GM18951 (cell line): ENCODE measurements around the gene OR6P1.

Experiments used
- POLR2A ChIP-seq: IDR thresholded peaks from 4 replicates; pipeline ENCODE4 v1.6.1; 2011; ENCODE audit warnings: mild to moderate bottlenecking; ENCODE audit not compliant: insufficient read length, insufficient read depth; ENCODE audit errors: extremely low read depth
- in situ Hi-C: fragments of 300-500 bp; cut with MboI; formaldehyde crosslinking; loops from one replicate; pipeline ENCODE4 v1.12.0; 2022; ENCODE audit warnings: low sequenced_read_pairs, mixed read lengths, inconsistent platforms; ENCODE audit not compliant: unreplicated experiment

Gene OR6P1, protein sequence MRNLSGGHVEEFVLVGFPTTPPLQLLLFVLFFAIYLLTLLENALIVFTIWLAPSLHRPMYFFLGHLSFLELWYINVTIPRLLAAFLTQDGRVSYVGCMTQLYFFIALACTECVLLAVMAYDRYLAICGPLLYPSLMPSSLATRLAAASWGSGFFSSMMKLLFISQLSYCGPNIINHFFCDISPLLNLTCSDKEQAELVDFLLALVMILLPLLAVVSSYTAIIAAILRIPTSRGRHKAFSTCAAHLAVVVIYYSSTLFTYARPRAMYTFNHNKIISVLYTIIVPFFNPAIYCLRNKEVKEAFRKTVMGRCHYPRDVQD

DNA sequence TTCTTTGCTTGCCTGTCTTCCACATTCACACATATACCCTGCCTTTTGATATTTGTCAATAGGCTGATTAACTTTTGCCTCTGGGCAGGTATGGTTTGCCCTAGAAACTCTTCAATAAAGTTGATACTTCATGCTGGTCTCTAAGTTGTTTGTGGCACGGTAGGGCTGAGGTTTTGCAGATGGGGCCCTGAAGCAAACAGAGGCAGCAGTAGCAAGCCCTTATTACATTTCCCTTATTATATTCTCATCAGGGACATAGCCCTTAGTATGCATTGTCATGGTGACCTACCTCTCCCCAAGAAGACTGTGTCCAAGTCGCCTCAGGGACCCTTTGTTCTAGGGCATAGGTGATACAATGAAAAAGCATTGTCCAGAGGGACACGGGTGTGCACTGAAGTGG is at the start of gene OR6P1:
TSS of gene OR6P1 (minus strand) at position 101 of the 400 bp plus-strand sequence. CDS start 6,976 bp downstream, outside the sequence.
- in situ Hi-C loops = no loop called here
- no peak for TF ChIP-seq POLR2A

DNA sequence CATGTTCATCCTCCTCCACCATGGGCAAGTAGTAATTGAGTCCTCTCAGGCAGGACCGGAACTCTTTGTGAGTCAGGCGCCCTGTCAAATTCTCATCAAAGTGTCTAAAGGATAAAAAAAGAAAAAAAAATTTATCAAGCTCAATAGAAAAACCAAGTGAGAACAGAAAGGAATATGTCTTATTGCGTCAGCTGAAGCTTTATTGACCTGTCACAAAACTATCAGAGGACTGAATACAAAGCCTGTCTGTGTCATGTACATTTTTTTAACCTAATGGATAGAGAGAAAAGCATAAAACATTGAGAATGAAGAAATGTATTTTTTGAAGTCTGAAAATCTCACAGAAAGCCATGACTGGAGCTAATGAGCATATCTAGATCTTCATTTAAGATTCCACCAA is 43.4 kb upstream of the OR6P1 start:
- in situ Hi-C loops = no loop called here
- no peak for TF ChIP-seq POLR2A

DNA sequence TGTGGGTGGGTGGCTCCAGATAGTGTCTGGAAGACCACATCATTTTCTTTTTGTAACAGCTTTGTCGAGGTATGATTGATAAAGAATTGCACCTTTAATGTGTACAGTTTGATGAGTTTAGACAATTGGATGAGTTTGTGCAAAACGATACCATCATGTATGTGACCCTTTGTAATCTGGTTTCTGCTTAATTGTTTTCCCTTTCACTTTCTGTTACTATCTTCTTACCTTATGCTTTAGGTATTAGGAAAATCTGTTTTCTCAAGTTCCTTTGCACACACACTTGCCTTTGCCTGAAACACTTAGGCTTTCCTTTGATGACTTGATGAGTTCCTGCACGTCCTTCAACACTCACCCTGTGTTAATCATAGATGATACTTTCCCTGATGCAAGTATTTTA is 41.5 kb upstream of the OR6P1 start:
- TF ChIP-seq POLR2A = no peak
- in situ Hi-C loops = no loop called here

DNA sequence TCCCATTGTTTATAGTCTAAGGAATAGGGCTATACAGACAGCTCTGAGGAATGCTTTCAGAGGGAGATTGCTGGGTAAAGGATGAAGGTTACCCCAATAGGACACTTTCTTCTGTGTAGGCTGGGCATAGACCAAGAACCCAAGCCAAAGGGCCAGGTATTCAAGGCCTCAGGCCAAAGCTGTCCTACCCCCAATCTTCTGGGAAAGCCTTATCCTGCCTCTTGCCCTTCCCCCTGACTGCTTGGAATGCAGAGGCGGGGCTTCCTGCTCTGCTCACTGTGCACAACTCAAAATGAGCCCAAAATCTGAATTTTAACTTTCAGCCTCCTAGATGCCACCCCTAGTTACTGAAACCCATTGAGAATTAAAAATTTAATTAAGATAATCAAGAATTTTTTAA is 36.9 kb upstream of the OR6P1 start:
- no peak for TF ChIP-seq POLR2A
- in situ Hi-C loops = no loop called here

DNA sequence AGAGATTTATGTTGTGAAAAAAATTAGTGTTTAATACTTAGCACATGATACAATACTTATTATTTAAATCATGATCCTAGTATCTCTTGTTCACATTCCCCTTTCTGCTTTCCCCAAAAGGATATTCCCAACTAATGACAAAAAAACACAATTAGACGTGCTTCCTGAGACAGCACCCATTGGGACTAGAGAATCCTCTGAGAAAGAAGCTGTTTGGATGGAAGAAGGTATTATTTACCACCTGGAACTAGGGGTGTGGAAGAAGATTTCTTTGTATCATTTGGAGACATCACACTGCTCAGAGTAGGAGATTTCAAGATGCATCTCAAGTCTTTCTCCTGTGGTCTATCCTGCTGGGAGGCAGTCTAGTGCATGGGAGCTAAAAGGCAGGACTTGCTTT is 34.6 kb upstream of the OR6P1 start, which contains the start of gene OR10Z1:
TSS of gene OR10Z1 (plus strand) at position 301 of the 400 bp plus-strand sequence. CDS start 1,171 bp downstream, outside the sequence.
- no peak for TF ChIP-seq POLR2A
- in situ Hi-C loops = no loop called here

DNA sequence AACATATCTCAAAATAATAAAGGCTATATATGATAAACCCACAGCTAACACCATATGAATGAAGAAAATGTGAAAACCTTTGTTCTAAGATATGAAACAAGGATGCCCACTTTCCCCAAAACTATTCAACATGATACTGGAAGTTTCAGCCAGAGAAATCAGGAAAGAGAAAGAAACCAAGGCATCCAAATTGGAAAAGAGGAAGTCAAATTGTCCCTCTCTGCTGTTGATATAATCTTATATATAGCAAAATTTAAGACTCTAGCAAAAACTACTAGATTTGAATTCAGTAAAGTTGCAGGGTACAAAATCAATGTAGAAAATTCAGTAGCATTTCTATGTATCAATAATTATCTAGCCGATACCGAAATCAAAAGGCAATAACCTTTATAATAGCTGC is 30.4 kb upstream of the OR6P1 start:
- TF ChIP-seq POLR2A = no peak
- in situ Hi-C loops = no loop called here

DNA sequence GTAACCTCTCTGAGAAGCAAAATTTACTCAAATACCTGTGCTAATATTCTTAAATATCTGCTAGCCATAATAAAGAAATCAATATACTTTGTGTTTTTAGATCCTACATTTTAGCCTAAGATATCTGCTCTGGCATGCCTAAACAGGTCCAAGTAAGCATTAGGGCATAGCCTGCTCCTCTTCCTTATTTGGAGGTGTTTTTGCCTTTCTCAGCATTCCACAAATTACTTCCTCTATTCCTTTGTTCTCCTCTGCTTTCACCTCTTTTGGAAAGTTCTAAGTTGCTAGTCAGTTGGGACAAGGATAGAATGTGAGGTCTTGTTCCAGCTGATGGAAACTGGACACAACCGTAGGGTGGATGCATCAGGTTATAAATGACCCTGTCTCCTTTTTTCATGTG is 16.6 kb upstream of the OR6P1 start:
- no peak for TF ChIP-seq POLR2A
- in situ Hi-C loops = no loop called here

DNA sequence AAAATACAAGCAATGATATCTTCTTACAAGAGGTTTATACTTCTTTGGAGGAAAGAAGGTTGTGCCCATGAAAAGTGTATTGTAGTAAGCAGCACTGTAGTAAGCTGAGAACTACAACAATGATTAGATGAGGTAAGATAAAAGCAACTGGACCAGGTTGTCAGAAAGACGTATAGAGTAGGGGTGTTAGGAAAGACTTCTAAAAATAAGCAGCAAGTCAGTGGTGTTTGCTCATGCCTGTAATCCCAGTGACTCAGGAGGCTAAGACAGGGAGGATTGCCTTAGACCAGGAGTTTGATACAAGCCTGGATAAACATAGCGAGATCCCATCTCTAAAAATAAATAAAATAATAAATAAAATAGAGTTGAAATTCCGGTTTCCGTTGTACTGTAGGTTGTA is 13.6 kb upstream of the OR6P1 start:
- in situ Hi-C loops = no loop called here
- no peak for TF ChIP-seq POLR2A

DNA sequence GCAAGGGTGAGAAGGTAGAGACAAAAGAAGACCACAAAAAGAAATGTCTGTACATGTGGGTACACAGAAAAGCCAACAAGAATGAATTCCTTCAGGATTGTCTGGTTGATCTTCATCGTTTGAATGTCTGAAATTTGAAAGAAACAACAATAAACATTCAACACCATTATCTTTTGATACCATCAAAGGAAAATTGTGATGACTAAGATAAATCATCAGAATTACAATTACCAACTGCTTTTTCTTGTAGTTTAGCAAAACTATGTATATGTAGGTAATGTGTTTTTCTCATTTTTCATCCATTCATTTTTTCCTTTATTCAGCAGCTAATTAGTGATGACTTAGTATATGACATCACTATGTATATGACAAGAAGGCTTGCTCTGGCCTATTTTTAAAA is 9.4 kb upstream of the OR6P1 start, which contains the start of gene OR10X1:
TSS of gene OR10X1 (minus strand) at position 167 of the 400 bp plus-strand sequence. CDS start at position 167, 0 bp downstream.
- TF ChIP-seq POLR2A = no peak
- in situ Hi-C loops = no loop called here

DNA sequence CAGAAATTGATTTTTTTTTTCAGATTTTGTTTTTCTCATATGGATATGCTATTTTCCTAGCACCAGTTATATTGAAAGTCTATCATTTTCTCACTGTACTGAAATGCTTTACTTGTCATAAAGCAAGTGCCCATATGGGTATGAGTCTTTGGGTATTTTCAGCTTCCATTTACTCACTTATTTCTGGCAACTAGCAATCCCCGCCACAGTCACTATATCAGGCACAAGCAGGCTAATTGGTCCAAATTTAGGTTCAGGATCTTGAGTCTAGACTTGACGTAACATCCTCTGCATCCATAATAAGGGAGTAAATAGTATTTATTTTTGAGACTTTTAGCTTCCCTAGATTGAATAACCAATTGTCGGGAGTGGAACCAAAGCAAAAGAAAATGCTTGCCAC is 7.2 kb upstream of the OR6P1 start:
- TF ChIP-seq POLR2A = no peak
- in situ Hi-C loops = no loop called here

DNA sequence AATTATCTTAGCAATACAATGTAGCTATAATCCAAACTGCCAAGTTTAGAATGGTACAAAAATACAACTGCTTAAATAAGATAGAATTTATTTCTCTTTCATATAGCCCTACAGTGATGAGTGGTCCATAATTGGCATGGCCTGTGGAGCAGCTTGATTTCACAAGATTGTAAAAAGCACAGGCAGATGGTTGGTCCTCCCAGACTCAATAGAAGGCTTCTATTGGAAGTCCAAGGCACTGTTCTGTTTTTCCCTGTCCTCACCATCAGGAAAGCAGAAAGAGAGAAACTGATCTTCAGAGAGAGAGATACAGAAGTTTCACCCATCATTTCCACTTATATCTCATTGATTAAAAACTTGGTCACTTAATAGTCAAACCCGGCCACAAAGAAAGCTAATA is 1.8 kb upstream of the OR6P1 start:
- no peak for TF ChIP-seq POLR2A
- in situ Hi-C loops = no loop called here

DNA sequence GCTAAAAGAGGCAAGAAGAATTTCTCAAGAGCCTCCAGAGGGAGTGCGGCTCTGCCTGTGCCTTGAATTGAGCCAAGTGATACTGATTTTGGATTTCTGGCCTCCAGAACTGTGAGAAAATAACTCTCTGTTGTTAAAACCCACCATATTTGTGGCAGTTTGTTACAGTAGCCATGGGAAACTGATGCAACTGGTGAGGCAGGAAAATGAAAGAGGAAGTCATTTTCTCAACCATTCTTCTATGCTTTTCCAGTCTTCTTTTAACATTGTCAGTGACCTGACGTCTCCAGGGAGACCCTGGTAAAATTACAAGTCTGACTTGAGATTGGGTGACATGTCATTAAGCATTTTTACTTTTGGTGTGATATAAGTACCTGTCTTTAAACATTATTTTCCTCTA is 5.8 kb downstream of the OR6P1 start:
- in situ Hi-C loops = no loop called here

DNA sequence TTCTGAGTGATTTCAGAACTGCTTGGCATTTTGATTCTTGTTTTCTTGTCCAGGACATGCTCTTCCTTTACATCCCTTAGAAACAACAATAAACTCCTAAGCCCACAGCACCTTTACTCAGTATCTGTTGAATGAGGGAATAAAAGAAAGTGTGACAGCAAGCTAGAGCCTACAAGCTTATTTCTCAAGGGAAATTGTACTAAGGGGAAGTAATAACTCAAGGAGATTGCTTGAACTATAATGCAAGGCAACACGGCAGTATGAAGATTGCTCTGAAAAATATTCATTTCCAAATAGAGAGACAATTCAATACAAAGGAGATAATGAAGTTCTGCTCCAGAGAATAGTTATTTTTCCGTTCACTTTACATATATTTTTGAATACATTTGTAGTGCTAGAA is 6.5 kb downstream of the OR6P1 start:
- no peak for TF ChIP-seq POLR2A
- in situ Hi-C loops = no loop called here

More for the DNA sequence above, 5.8 kb downstream of the OR6P1 start:
- TF ChIP-seq POLR2A = no peak

DNA sequence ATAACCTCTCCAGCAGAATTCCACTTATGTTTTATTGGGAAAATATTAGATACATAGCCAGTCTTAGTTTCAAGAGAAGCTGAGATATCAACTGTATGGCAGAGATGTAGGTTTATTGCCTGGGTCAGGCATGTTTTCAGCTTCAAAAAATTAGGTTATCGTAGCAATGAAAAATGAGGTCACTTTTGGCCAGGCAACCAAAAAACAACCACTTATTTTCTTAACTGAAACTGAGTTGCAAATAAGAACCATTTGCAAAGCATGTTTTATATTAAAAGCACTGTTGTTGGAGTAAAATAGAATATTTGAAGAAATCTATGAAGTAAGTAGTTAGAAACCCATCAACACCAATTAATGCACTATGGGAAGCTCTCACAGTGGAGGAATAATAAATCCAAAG is 10.7 kb downstream of the OR6P1 start:
- in situ Hi-C loops = no loop called here
- TF ChIP-seq POLR2A = no peak
